Fibroblast of lung (primary cell): ENCODE measurements around the gene ZNF605. TPM values are rescaled to one million over a fixed set of nuclear protein-coding genes. Genes with fewer than 3 reads are reported as not detected.

ENCODE experiments used
- DNase-seq, 2 donors: peaks; one replicate each; pipeline versions ENCODE4 v3.0.0 to v3.0.0-alpha.2; 2010; ENCODE audit warnings: low read depth in 2 of 2
- H2AFZ ChIP-seq: 2 replicates; pipeline ENCODE4 v1.5.1; 2012; ENCODE audit warnings: low read length, control low read depth, inconsistent platforms
- H3K27ac ChIP-seq: 2 replicates; pipeline ENCODE4 v1.5.1; 2011; ENCODE audit warnings: low read length, control low read depth; ENCODE audit not compliant: insufficient read depth
- H3K27me3 ChIP-seq: 2 replicates; pipeline ENCODE4 v1.5.1; 2011; ENCODE audit warnings: mild to moderate bottlenecking, low read length; ENCODE audit not compliant: control insufficient read depth, insufficient read depth
- H3K36me3 ChIP-seq: 2 replicates; pipeline ENCODE4 v1.5.1; 2011; ENCODE audit warnings: low read length; ENCODE audit not compliant: control insufficient read depth, insufficient read depth
- H3K4me1 ChIP-seq: 2 replicates; pipeline ENCODE4 v1.5.1; 2011; ENCODE audit warnings: low read length; ENCODE audit not compliant: control insufficient read depth, insufficient read depth; ENCODE audit errors: extremely low read depth
- H3K4me2 ChIP-seq: 2 replicates; pipeline ENCODE4 v1.5.1; 2011; ENCODE audit warnings: low read length, control low read depth; ENCODE audit not compliant: insufficient read depth; ENCODE audit errors: extremely low read depth
- H3K4me3 ChIP-seq, 4 experiments: fragments of 200-600 bp in 1 of 4; sonication (generic) in 1 of 4; replicated peaks in 1 of 4; 2 replicates each; pipeline ENCODE4 v1.5.1; 2011 to 2016; ENCODE audit warnings: low read length in 4 of 4, low read depth in 3 of 4, mild to moderate bottlenecking in 3 of 4, control low read depth in 2 of 4, inconsistent platforms in 1 of 4, mixed read lengths in 1 of 4; ENCODE audit not compliant: insufficient read depth in 1 of 4; ENCODE audit errors: control extremely low read depth in 1 of 4
- H3K79me2 ChIP-seq: 2 replicates; pipeline ENCODE4 v1.5.1; 2012; ENCODE audit warnings: mild to moderate bottlenecking, low read length, inconsistent platforms; ENCODE audit not compliant: control insufficient read depth, insufficient read depth
- H3K9ac ChIP-seq: 2 replicates; pipeline ENCODE4 v1.5.1; 2011; ENCODE audit warnings: mild to moderate bottlenecking, low read length, control low read depth; ENCODE audit not compliant: insufficient read depth
- H3K9me3 ChIP-seq: 2 replicates; pipeline ENCODE4 v1.5.1; 2012; ENCODE audit warnings: low read depth, low read length; ENCODE audit not compliant: control insufficient read depth, insufficient read depth
- H4K20me1 ChIP-seq: 2 replicates; pipeline ENCODE4 v1.5.1; 2011; ENCODE audit warnings: low read length; ENCODE audit not compliant: control insufficient read depth, insufficient read depth; ENCODE audit errors: extremely low read depth
- CTCF ChIP-seq, 2 donors: IDR thresholded peaks in 1 of 2; conservative IDR thresholded peaks in 1 of 2; 1 replicate in 1 of 2; 2 replicates in 1 of 2; pipeline ENCODE4 v1.5.1; 2011 to 2012; ENCODE audit warnings: low read length in 2 of 2, control low read depth in 1 of 2, inconsistent platforms in 1 of 2, low read depth in 1 of 2, mild to moderate bottlenecking in 1 of 2
- EZH2 ChIP-seq: IDR thresholded peaks from 2 replicates; pipeline ENCODE4 v1.5.1; 2012; ENCODE audit warnings: low read length, control low read depth, mild to moderate bottlenecking; ENCODE audit errors: missing control alignments
- polyA plus RNA-seq, 2 donors: library from polyadenylated mRNA; depleted of rRNA in 1 of 2; stranded (reverse) in 1 of 2; unstranded in 1 of 2; fragments of >200 nt; gene quantifications; 2 replicates each; pipeline ENCODE4 v1.2.1, GENCODE V29; 2011 to 2012; ENCODE audit warnings: missing spikeins in 1 of 2
- total RNA-seq: library from RNA; depleted of rRNA; stranded (reverse); fragments of >200 nt; gene quantifications from 2 replicates; pipeline ENCODE4 v1.2.1, GENCODE V29; 2014

ZNF605 gene
- total and polyA plus RNA-seq, 2 donors (not counting 1 experiment from before 2014, with no cell fraction given) = 9.7 to 15.2 TPM

GRCh38 chr12:132954471-132955048 lies 1.5 kb downstream of the ZNF605 start:
- Histone ChIP-seq H3K27ac (peak overlapping the region; percentile 60), H3K4me1 (no peaks in the 10 kb centered on the region), H3K4me2 (peak overlapping the region; percentile 92), H2AFZ (no peak overlapping the region), H3K4me3 (peak overlapping the region; percentile 68 to 91 (median 72)), H3K9me3 (peaks cover 18% of the 10 kb centered on the region), H3K79me2 (peaks cover 45% of the 10 kb centered on the region), H4K20me1 (no peaks in the 10 kb centered on the region), H3K27me3 (no peaks in the 10 kb centered on the region), H3K36me3 (peaks cover 2% of the 10 kb centered on the region), H3K9ac (peak overlapping the region; percentile 54)
- TF ChIP-seq CTCF (conservative IDR thresholded peaks at IDR 0.05 in 1 of 2, IDR thresholded peaks at IDR 0.05 in 1 of 2; ENCODE audit: low read depth in 1 of 2, low read length in 2 of 2) = no peak
- no peak for TF ChIP-seq EZH2
- DNase-seq = peak in 1 of 2 donors; percentile 12

- TF ChIP-seq EZH2 (no peak), CTCF (conservative IDR thresholded peaks at IDR 0.05 in 1 of 2, IDR thresholded peaks at IDR 0.05 in 1 of 2; ENCODE audit: low read depth in 1 of 2, low read length in 2 of 2) (no peak)
- H2AFZ ChIP-seq = no peak overlapping the region
Observed at GRCh38 chr12:132953771-132954170, 2.3 kb downstream of the ZNF605 start.

GRCh38 chr12:132953163-132953425 lies 3.0 kb downstream of the ZNF605 start:
- H3K4me2 ChIP-seq = no peak overlapping the region
- no peak overlapping the region for H3K27ac ChIP-seq
- H3K9me3 ChIP-seq = peaks cover 24% of the 10 kb centered on the region
- no peak overlapping the region for H3K9ac ChIP-seq
- peaks cover 45% of the 10 kb centered on the region for H3K79me2 ChIP-seq
- H3K27me3 ChIP-seq = no peaks in the 10 kb centered on the region
- no peak overlapping the region for H3K4me3 ChIP-seq
- H3K4me1 ChIP-seq = no peaks in the 10 kb centered on the region
- no peak for TF ChIP-seq CTCF (conservative IDR thresholded peaks at IDR 0.05 in 1 of 2, IDR thresholded peaks at IDR 0.05 in 1 of 2; ENCODE audit: low read depth in 1 of 2, low read length in 2 of 2)
- no peak for TF ChIP-seq EZH2
- no peaks in the 10 kb centered on the region for H4K20me1 ChIP-seq
- DNase-seq = no peak
- no peak overlapping the region for H2AFZ ChIP-seq
- H3K36me3 ChIP-seq = peaks cover 2% of the 10 kb centered on the region

More at GRCh38 chr12:132953771-132954170, 2.3 kb downstream of the ZNF605 start:
- Histone ChIP-seq H3K27ac (no peak overlapping the region), H3K9me3 (peaks cover 18% of the 10 kb centered on the region), H3K79me2 (peaks cover 45% of the 10 kb centered on the region), H3K27me3 (no peaks in the 10 kb centered on the region), H3K4me2 (no peak overlapping the region), H3K4me3 (no peak overlapping the region), H4K20me1 (no peaks in the 10 kb centered on the region), H3K36me3 (peaks cover 2% of the 10 kb centered on the region), H3K4me1 (no peaks in the 10 kb centered on the region), H3K9ac (no peak overlapping the region)
- DNase-seq = no peak
